HUES6 (cell line): ENCODE data around the gene CELA3B.

Experiments used
- H3K27ac ChIP-seq: 2 replicates; pipeline ENCODE4 v1.7.0; 2013; ENCODE audit warnings: low read depth, mild to moderate bottlenecking, low read length, inconsistent platforms
- H3K27me3 ChIP-seq: 2 replicates; pipeline ENCODE4 v1.6.1; 2013; ENCODE audit warnings: low read length; ENCODE audit not compliant: control insufficient read depth, insufficient read depth
- H3K36me3 ChIP-seq: 2 replicates; pipeline ENCODE4 v1.6.1; 2013; ENCODE audit warnings: low read length; ENCODE audit not compliant: control insufficient read depth, insufficient read depth
- H3K4me1 ChIP-seq: 2 replicates; pipeline ENCODE4 v1.6.1; 2013; ENCODE audit warnings: low read length; ENCODE audit not compliant: control insufficient read depth, insufficient read depth
- H3K4me3 ChIP-seq: 2 replicates; pipeline ENCODE4 v1.5.1; 2013; ENCODE audit warnings: low read depth, low read length
- H3K9ac ChIP-seq: one replicate; pipeline ENCODE4 v1.6.1; 2013; ENCODE audit warnings: mild to moderate bottlenecking, low read length
- H3K9me3 ChIP-seq: 2 replicates; pipeline ENCODE4 v1.6.1; 2013; ENCODE audit warnings: low read depth, low read length; ENCODE audit not compliant: control insufficient read depth, insufficient read depth

Gene CELA3B

GRCh38 chr1:22038036-22038435 is 61.2 kb downstream of the CELA3B start:
- Histone ChIP-seq H3K27ac (no peak overlapping the region), H3K36me3 (no peaks in the 10 kb centered on the region), H3K4me1 (peaks cover 22% of the 10 kb centered on the region), H3K27me3 (no peaks in the 10 kb centered on the region), H3K4me3 (no peak overlapping the region), H3K9me3 (no peaks in the 10 kb centered on the region), H3K9ac (no peak overlapping the region)
